Psoas muscle (tissue), 8 donors: ENCODE data around the gene HS6ST3. TPM values are rescaled to one million over a fixed set of nuclear protein-coding genes. Genes with fewer than 3 reads are reported as not detected.
"Not testable (repeated sequence)": the region's sequence is repeated elsewhere in the genome, so short reads cannot be mapped to it uniquely, and the experiment has no call there.

ENCODE experiments used
- ATAC-seq, 4 donors: fragments of 200-7000 bp; cut with Tn5 transposase; one replicate each; pipeline ENCODE4 v1.9.1; 2020; ENCODE audit warnings: moderate library complexity in 3 of 4, mild to moderate bottlenecking in 2 of 4
- DNase-seq, 2 donors: peaks; one replicate each; pipeline ENCODE4 v3.0.0-alpha.2; 2020
- H3K27ac ChIP-seq: fragments of 200-600 bp; one replicate; pipeline ENCODE4 v1.8.0; 2022
- H3K27me3 ChIP-seq, 3 donors: fragments of 200-600 bp in 1 of 3; one replicate each; pipeline versions ENCODE4 v1.6.1 to v1.8.0; 2013 to 2022; ENCODE audit warnings: low read length in 2 of 3, mild to moderate bottlenecking in 2 of 3, moderate library complexity in 1 of 3; ENCODE audit not compliant: insufficient read depth in 3 of 3
- H3K36me3 ChIP-seq, 2 donors: fragments of 200-600 bp in 1 of 2; one replicate each; pipeline versions ENCODE4 v1.6.1 to v1.8.0; 2013 to 2022; ENCODE audit warnings: low read depth in 1 of 2, mild to moderate bottlenecking in 1 of 2, moderate library complexity in 1 of 2; ENCODE audit not compliant: insufficient read depth in 1 of 2
- H3K4me1 ChIP-seq: fragments of 200-600 bp; one replicate; pipeline ENCODE4 v1.8.0; 2022
- H3K4me3 ChIP-seq: fragments of 200-600 bp; one replicate; pipeline ENCODE4 v1.8.0; 2022; ENCODE audit warnings: mild to moderate bottlenecking
- H3K9me3 ChIP-seq: fragments of 200-600 bp; one replicate; pipeline ENCODE4 v1.8.0; 2022
- WGBS, 3 donors: extraction: QIAGEN DNeasy Blood & Tissue Kit; methylation state at CpG; one replicate each; pipeline versions ENCODE4 v1.1.6 to v1.1.7; 2013; 5-methylcytosine and 5-hydroxymethylcytosine counted together
- intact Hi-C, 2 donors: fragments of 100-400 bp; cut with DNase I; formaldehyde crosslinking; loops; one replicate each; pipeline versions ENCODE4 v1.11.0 to v1.14.2; 2022
- polyA plus RNA-seq, 3 donors: library from polyadenylated mRNA; stranded (reverse); fragments of 200-250 nt; gene quantifications; one replicate each; pipeline ENCODE4 v1.2.3, GENCODE V29; 2013
- total RNA-seq, 4 donors: library from RNA; stranded (reverse); fragmentation: NEBNext Ultra II Directional in 2 of 4; extraction: Animal tissue kit (Norgen Biotek cat#: 25700) in 2 of 4; gene quantifications; one replicate each; pipeline versions ENCODE4 v1.2.1 to v1.2.4, GENCODE V29; 2021 to 2023
- TF ChIP-seq, protein P1 (sequence below): fragments of 200-600 bp; IDR thresholded peaks from one replicate; pipeline ENCODE4 v1.8.0; 2022; ENCODE audit warnings: antibody characterized with exemption
- donor health status: healthy with polysubstance abuse.
- donor health status: DM: no; HTN: no; CAD: no; lungs with moderate emphysema.
- donor health status: Bipolar disorder and iron deficiency.
- donor health status: healthy.
- donor health status: DM: yes; HTN: yes; CAD: no.
- donor health status: DM: no; HTN: no; CAD: no.
- donor health status: DM: no; HTN: no; CAD: no.
- donor health status: DM: yes; HTN: yes; CAD: no.

Gene HS6ST3
- total and polyA plus RNA-seq, 7 donors, result 0.01 to 0.58 (median 0.10) TPM

DNA sequence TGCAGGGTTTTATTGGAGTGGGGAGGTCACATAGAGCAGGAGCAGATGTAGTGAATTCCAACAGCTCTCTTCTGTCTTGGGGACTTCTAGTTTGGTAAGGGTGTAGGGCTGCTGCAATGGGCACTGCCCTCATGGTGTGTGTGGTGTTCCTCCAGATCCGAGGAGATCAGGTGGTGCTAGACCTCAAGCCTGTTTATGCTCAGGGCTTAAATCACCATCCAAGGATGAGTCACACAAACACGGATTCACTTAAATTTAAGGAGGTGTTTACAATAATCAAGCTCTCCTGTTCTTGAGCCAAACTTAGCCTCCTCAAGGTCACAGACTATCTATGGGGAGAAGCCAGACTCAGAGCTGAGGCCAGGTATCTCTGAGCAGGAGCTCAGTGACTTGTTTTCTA is 23.0 kb downstream of the HS6ST3 start:
- intact Hi-C loops, result no loop called here
- no peak for ATAC-seq
- H3K27ac ChIP-seq, result no peak overlapping the region

GRCh38 chr13:96115368-96115767 is 25.5 kb downstream of the HS6ST3 start:
- intact Hi-C loops, H3K4me3 ChIP-seq, H3K36me3 ChIP-seq, ATAC-seq, H3K4me1 ChIP-seq, H3K27me3 ChIP-seq, H3K9me3 ChIP-seq, H3K27ac ChIP-seq, DNase-seq: not testable (repeated sequence)
- 97 to 100% (median 97%) methylated on average over 2 of the region's 2 CpGs for WGBS, 3 donors

More for the DNA sequence above, 23.0 kb downstream of the HS6ST3 start:
- no peak overlapping the region for H3K4me3 ChIP-seq
- DNase-seq, result no peak
- TF ChIP-seq, protein P1, sequence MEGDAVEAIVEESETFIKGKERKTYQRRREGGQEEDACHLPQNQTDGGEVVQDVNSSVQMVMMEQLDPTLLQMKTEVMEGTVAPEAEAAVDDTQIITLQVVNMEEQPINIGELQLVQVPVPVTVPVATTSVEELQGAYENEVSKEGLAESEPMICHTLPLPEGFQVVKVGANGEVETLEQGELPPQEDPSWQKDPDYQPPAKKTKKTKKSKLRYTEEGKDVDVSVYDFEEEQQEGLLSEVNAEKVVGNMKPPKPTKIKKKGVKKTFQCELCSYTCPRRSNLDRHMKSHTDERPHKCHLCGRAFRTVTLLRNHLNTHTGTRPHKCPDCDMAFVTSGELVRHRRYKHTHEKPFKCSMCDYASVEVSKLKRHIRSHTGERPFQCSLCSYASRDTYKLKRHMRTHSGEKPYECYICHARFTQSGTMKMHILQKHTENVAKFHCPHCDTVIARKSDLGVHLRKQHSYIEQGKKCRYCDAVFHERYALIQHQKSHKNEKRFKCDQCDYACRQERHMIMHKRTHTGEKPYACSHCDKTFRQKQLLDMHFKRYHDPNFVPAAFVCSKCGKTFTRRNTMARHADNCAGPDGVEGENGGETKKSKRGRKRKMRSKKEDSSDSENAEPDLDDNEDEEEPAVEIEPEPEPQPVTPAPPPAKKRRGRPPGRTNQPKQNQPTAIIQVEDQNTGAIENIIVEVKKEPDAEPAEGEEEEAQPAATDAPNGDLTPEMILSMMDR, result no peak
- no peaks in the 10 kb centered on the region for H3K4me1 ChIP-seq
- H3K36me3 ChIP-seq, result no peaks in the 10 kb centered on the region
- H3K9me3 ChIP-seq, result peaks cover 3% of the 10 kb centered on the region
- 57 to 67% (median 65%) methylated on average over 2 of the region's 2 CpGs for WGBS, 3 donors
- H3K27me3 ChIP-seq, result no peaks in the 10 kb centered on the region

DNA sequence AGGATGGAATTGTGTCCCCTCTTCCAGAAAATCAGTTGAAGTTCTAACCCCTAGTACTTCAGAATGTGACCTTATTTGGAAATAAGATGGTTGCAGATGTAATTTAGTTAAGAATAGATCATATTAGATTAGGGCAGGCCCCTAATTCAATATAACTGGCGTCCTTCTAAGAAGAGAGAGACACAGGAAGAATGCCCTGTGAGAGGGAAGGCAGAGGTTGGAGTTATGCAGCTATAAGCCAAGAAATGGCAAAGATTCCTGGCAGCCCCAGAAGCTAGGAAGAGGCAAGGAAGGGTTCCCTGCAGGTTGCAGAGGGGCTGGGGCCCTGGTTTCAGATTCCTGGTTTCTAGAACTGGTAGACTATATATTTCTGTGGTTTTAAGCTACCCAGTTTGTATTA is 30.0 kb downstream of the HS6ST3 start:
- Histone ChIP-seq H3K4me3 (no peak overlapping the region), H3K36me3 (no peaks in the 10 kb centered on the region), H3K4me1 (no peaks in the 10 kb centered on the region), H3K27me3 (peaks cover 0 to 4% (median 0%) of the 10 kb centered on the region in 3 donors), H3K9me3 (no peaks in the 10 kb centered on the region), H3K27ac (no peak overlapping the region)
- ATAC-seq (no peak), DNase-seq (no peak)
- intact Hi-C loops, result no loop called here
- TF ChIP-seq, protein P1, result no peak
- WGBS, 3 donors, result 41 to 65% (median 48%) methylated on average over 1 of the region's 1 CpG

DNA sequence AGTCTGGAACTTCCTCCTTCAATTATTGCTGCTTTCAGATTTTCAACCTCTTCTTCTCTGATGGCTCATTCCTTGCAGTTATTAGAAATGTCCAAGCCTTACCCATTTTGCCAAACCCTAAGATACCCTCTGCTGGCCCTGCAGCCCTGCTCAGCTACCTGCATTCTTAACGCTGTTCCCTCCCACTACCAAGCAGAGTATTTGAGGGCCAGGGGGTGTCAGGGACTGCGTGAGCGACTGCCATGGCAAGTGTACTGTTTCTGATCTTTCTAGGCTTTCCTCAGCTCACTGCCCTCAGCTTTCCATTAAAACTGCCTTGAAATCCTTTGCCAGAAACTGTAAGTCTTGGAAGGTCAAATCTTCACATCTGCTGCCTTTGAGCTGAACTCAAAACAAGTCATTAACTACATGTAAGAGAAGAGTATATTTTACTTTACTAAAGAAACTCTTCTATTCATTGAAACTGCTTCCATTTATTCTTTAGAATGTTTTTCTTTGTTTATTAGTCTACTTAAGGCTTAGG is 41.0 kb downstream of the HS6ST3 start:
- H3K27me3 ChIP-seq, result no peaks in the 10 kb centered on the region
- no peak overlapping the region for H3K27ac ChIP-seq
- intact Hi-C loops, result no loop called here
- TF ChIP-seq, protein P1, result no peak
- H3K9me3 ChIP-seq, result no peaks in the 10 kb centered on the region
- WGBS, 3 donors, result 25 to 34% (median 30%) methylated on average over 3 of the region's 3 CpGs
- no peaks in the 10 kb centered on the region for H3K36me3 ChIP-seq
- ATAC-seq (no peak), DNase-seq (no peak)
- H3K4me3 ChIP-seq, result no peak overlapping the region
- no peaks in the 10 kb centered on the region for H3K4me1 ChIP-seq

- Histone ChIP-seq H3K4me1 (no peaks in the 10 kb centered on the region), H3K4me3 (no peak overlapping the region), H3K9me3 (no peaks in the 10 kb centered on the region), H3K36me3 (no peaks in the 10 kb centered on the region), H3K27ac (no peak overlapping the region), H3K27me3 (no peaks in the 10 kb centered on the region)
- TF ChIP-seq, protein P1, result no peak
- intact Hi-C loops, result no loop called here
- DNase-seq, result no peak
- 59 to 68% (median 60%) methylated on average over 3 of the region's 3 CpGs for WGBS, 3 donors
- ATAC-seq, result no peak
Observed at GRCh38 chr13:96141032-96141431, 51.1 kb downstream of the HS6ST3 start.
